ENCODE data around the gene TXNL1.

Gene TXNL1

GRCh38 chr18:56649996-56650395, 11.6 kb upstream of the TXNL1 start:
- H3K27ac Mint-ChIP-seq: no peak overlapping the region
- no peak for TF ChIP-seq CTCF (IDR thresholded peaks at IDR 0.05; ENCODE audit: unreplicated experiment in 3 of 3)
- no peaks in the 10 kb centered on the region for H3K27me3 Mint-ChIP-seq (ENCODE audit: low read depth)
- H3K4me3 Mint-ChIP-seq: peak overlapping the region in 2 of 3 experiments; percentile 24 to 33
- H3K9me3 Mint-ChIP-seq: peaks cover 9% of the 10 kb centered on the region
- H3K4me1 Mint-ChIP-seq: peaks cover 19% of the 10 kb centered on the region
- peaks cover 12% of the 10 kb centered on the region for H3K36me3 Mint-ChIP-seq (ENCODE audit: low read depth)

GRCh38 chr18:56647951-56648893, 9.8 kb upstream of the TXNL1 start:
- TF ChIP-seq CTCF (IDR thresholded peaks at IDR 0.05; ENCODE audit: unreplicated experiment in 3 of 3): no peak
- Mint-ChIP-seq H3K4me3 (peak overlapping the region in 1 of 3 experiments; percentile 12), H3K27ac (no peak overlapping the region), H3K4me1 (peaks cover 13% of the 10 kb centered on the region), H3K9me3 (peaks cover 2% of the 10 kb centered on the region), H3K27me3 (ENCODE audit: low read depth) (no peaks in the 10 kb centered on the region), H3K36me3 (ENCODE audit: low read depth) (peaks cover 4% of the 10 kb centered on the region)

GRCh38 chr18:56647071-56647470, 8.7 kb upstream of the TXNL1 start:
- Mint-ChIP-seq H3K36me3 (ENCODE audit: low read depth) (no peaks in the 10 kb centered on the region), H3K4me3 (no peak overlapping the region), H3K9me3 (no peaks in the 10 kb centered on the region), H3K27ac (no peak overlapping the region), H3K4me1 (peaks cover 9% of the 10 kb centered on the region), H3K27me3 (ENCODE audit: low read depth) (no peaks in the 10 kb centered on the region)
- TF ChIP-seq CTCF (IDR thresholded peaks at IDR 0.05; ENCODE audit: unreplicated experiment in 3 of 3): no peak

GRCh38 chr18:56645415-56646016, 7.1 kb upstream of the TXNL1 start:
- peaks cover 1% of the 10 kb centered on the region for H3K4me1 Mint-ChIP-seq
- no peak overlapping the region for H3K4me3 Mint-ChIP-seq
- no peak overlapping the region for H3K27ac Mint-ChIP-seq
- TF ChIP-seq CTCF (IDR thresholded peaks at IDR 0.05; ENCODE audit: unreplicated experiment in 3 of 3): peak; percentile 41 to 56 (median 51)
- H3K9me3 Mint-ChIP-seq: no peaks in the 10 kb centered on the region
- H3K27me3 Mint-ChIP-seq (ENCODE audit: low read depth): no peaks in the 10 kb centered on the region
- no peaks in the 10 kb centered on the region for H3K36me3 Mint-ChIP-seq (ENCODE audit: low read depth)

- peaks cover 9% of the 10 kb centered on the region for H3K4me1 Mint-ChIP-seq
- no peaks in the 10 kb centered on the region for H3K36me3 Mint-ChIP-seq (ENCODE audit: low read depth)
- H3K4me3 Mint-ChIP-seq: no peak overlapping the region
- TF ChIP-seq CTCF (IDR thresholded peaks at IDR 0.05; ENCODE audit: unreplicated experiment in 3 of 3): no peak
- no peaks in the 10 kb centered on the region for H3K9me3 Mint-ChIP-seq
- H3K27ac Mint-ChIP-seq: no peak overlapping the region
- H3K27me3 Mint-ChIP-seq (ENCODE audit: low read depth): no peaks in the 10 kb centered on the region
These were observed 5.0 kb upstream of the TXNL1 start for GRCh38 chr18:56643381-56643780.
